Vagina (tissue), 2 donors: Measurements from ENCODE around the gene MAVS. TPM values are rescaled to one million over a fixed set of nuclear protein-coding genes. Genes with fewer than 3 reads are reported as not detected.
"Not testable (repeated sequence)": the region's sequence is repeated elsewhere in the genome, so short reads cannot be mapped to it uniquely, and the experiment has no call there.

Experiments used
- DNase-seq, 2 donors: peaks; one replicate each; pipeline ENCODE4 v3.0.0-alpha.2; 2017; ENCODE audit errors: extremely low spot score in 2 of 2
- H3K27ac ChIP-seq: fragments of 200-600 bp; sonication (generic); one replicate; pipeline ENCODE4 v1.5.1; 2019
- H3K27me3 ChIP-seq: fragments of 200-600 bp; sonication (generic); one replicate; pipeline ENCODE4 v1.5.1; 2019
- H3K36me3 ChIP-seq, 2 donors: fragments of 200-600 bp; sonication (generic); one replicate each; pipeline ENCODE4 v1.5.1; 2017 to 2019
- H3K4me1 ChIP-seq: fragments of 200-600 bp; sonication (generic); one replicate; pipeline ENCODE4 v1.5.1; 2019
- H3K4me3 ChIP-seq, 2 donors: fragments of 200-600 bp; sonication (generic); 1 replicate in 1 of 2; 2 replicates in 1 of 2; pipeline ENCODE4 v1.5.1; 2016 to 2019
- H3K9me3 ChIP-seq: fragments of 200-600 bp; sonication (generic); one replicate; pipeline ENCODE4 v1.5.1; 2019
- CTCF ChIP-seq, 3 experiments: fragments of 450-650 bp in 2 of 3; fragments of 200-600 bp in 1 of 3; sonication (generic) in 1 of 3; IDR thresholded peaks; one replicate each; pipeline ENCODE4 v1.5.1; 2017 to 2019; ENCODE audit warnings: antibody characterized with exemption in 3 of 3, mild to moderate bottlenecking in 2 of 3, moderate library complexity in 2 of 3
- POLR2A ChIP-seq, 2 donors: fragments of 450-650 bp; IDR thresholded peaks; one replicate each; pipeline ENCODE4 v1.6.1; 2017; ENCODE audit warnings: antibody characterized with exemption in 2 of 2, mild to moderate bottlenecking in 2 of 2, moderate library complexity in 2 of 2
- POLR2AphosphoS5 ChIP-seq, 2 donors: sonication (generic); formaldehyde crosslinking; IDR thresholded peaks; one replicate each; pipeline ENCODE4 v1.9.0; 2017; ENCODE audit warnings: antibody characterized with exemption in 2 of 2, mild to moderate bottlenecking in 2 of 2, low read depth in 1 of 2; ENCODE audit not compliant: insufficient read depth in 1 of 2
- intact Hi-C: fragments of 100-400 bp; cut with DNase I; formaldehyde crosslinking; loops from one replicate; pipeline ENCODE4 v1.15.1; 2023
- total RNA-seq: library from RNA; depleted of rRNA; stranded (reverse); fragments of >200 nt; gene quantifications from one replicate; pipeline ENCODE4 v1.2.3, GENCODE V29; 2016

The MAVS gene
- total RNA-seq, 1 donor from 2014 or later, result 22.1 TPM

- Histone ChIP-seq H3K27me3 (no peaks in the 10 kb centered on the region), H3K36me3 (no peaks in the 10 kb centered on the region), H3K4me1 (peaks cover 12% of the 10 kb centered on the region), H3K27ac (no peak overlapping the region), H3K4me3 (no peak overlapping the region), H3K9me3 (no peaks in the 10 kb centered on the region)
- TF ChIP-seq CTCF (IDR thresholded peaks at IDR 0.05) (no peak), POLR2AphosphoS5 (IDR thresholded peaks at IDR 0.05; ENCODE audit: insufficient read depth in 1 of 2, low read depth in 1 of 2) (no peak), POLR2A (IDR thresholded peaks at IDR 0.05) (no peak)
- intact Hi-C loops, result no loop called here
- DNase-seq, result no peak
These were observed 4.2 kb upstream of the MAVS start for GRCh38 chr20:3842348-3842930.

GRCh38 chr20:3843490-3843889, 3.1 kb upstream of the MAVS start:
- Histone ChIP-seq H3K9me3 (no peaks in the 10 kb centered on the region), H3K27ac (no peak overlapping the region), H3K4me1 (peaks cover 21% of the 10 kb centered on the region), H3K4me3 (no peak overlapping the region), H3K27me3 (no peaks in the 10 kb centered on the region), H3K36me3 (no peaks in the 10 kb centered on the region)
- TF ChIP-seq POLR2AphosphoS5 (IDR thresholded peaks at IDR 0.05; ENCODE audit: insufficient read depth in 1 of 2, low read depth in 1 of 2), result no peak
- no peak for TF ChIP-seq POLR2A (IDR thresholded peaks at IDR 0.05)
- TF ChIP-seq CTCF (IDR thresholded peaks at IDR 0.05), result no peak
- intact Hi-C loops, result no loop called here
- DNase-seq, result no peak

GRCh38 chr20:3843990-3844619, 2.5 kb upstream of the MAVS start:
- intact Hi-C loops, result not testable (repeated sequence)

DNA sequence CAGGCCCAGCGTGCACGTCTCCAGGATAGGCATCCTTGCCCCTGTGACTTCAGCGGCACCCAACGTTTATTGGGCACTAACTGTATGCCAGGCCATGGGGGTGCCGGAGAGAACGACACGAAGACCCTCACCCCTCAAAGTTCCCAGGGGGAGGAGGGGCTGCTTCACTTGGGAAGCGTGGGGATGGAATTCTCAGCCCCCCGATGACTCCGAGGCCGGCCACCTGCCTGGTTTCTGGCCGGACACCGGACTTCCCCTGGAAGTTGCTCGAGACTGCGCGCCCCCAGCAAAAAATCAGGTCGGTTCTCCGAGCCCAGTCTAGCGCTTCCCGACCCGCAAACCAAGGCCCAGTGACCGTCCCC, 275 bp upstream of the MAVS start:
- H3K36me3 ChIP-seq, result no peaks in the 10 kb centered on the region
- intact Hi-C loops, result no loop called here
- H3K27ac ChIP-seq, result peak overlapping the region; percentile 87
- peak in 1 of 2 donors; percentile 89 for DNase-seq
- H3K4me1 ChIP-seq, result peaks cover 30% of the 10 kb centered on the region
- TF ChIP-seq POLR2AphosphoS5 (IDR thresholded peaks at IDR 0.05; ENCODE audit: insufficient read depth in 1 of 2, low read depth in 1 of 2), result no peak
- TF ChIP-seq CTCF (IDR thresholded peaks at IDR 0.05), result no peak
- no peak for TF ChIP-seq POLR2A (IDR thresholded peaks at IDR 0.05)
- H3K27me3 ChIP-seq, result no peaks in the 10 kb centered on the region
- H3K4me3 ChIP-seq, result peak overlapping the region; percentile 96 to 97
- no peaks in the 10 kb centered on the region for H3K9me3 ChIP-seq

More at GRCh38 chr20:3843990-3844619, 2.5 kb upstream of the MAVS start:
- H3K36me3 ChIP-seq, H3K9me3 ChIP-seq, DNase-seq, H3K27me3 ChIP-seq, H3K27ac ChIP-seq, H3K4me3 ChIP-seq: not testable (repeated sequence)
- peaks cover 28% of the 10 kb centered on the region for H3K4me1 ChIP-seq

GRCh38 chr20:3847429-3847940, 851 bp downstream of the MAVS start:
- H3K27me3 ChIP-seq, result no peaks in the 10 kb centered on the region
- peak in 1 of 2 donors; percentile 86 for DNase-seq
- intact Hi-C loops, result no loop called here
- no peaks in the 10 kb centered on the region for H3K9me3 ChIP-seq
- H3K4me3 ChIP-seq, result peak overlapping the region; percentile 96 to 97
- TF ChIP-seq POLR2AphosphoS5 (IDR thresholded peaks at IDR 0.05; ENCODE audit: insufficient read depth in 1 of 2, low read depth in 1 of 2) (no peak), CTCF (IDR thresholded peaks at IDR 0.05) (no peak), POLR2A (IDR thresholded peaks at IDR 0.05) (no peak)
- H3K36me3 ChIP-seq, result no peaks in the 10 kb centered on the region
- peaks cover 30% of the 10 kb centered on the region for H3K4me1 ChIP-seq
- H3K27ac ChIP-seq, result peak overlapping the region; percentile 87
